ENCODE data around the gene RAP1GAP. TPM values are rescaled to one million over a fixed set of nuclear protein-coding genes. Genes with fewer than 3 reads are reported as not detected.

The RAP1GAP gene
- total RNA-seq, 4 donors from 2014 or later = 0.33 to 0.83 (median 0.56) TPM

DNA sequence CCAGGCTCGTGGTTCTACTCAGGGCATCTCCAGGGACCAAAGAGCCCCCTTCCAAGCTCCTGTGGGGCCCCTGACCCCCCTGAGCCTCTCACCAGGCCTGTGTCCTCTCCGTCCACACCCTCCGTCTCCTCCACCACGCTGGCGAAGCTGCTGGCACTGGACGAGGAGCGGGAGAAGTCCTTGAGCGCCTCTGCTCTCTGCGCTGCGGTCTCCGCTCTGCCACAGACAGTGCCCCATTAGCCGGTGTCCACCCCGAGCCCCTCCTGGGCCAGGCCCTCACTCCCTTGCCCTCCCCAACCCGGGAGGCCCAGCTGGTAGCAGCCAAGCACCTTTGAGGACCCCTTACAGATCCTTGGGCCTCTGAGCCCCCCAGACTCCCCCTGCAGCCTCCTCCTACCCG lies 69.8 kb downstream of the RAP1GAP start:
- Histone ChIP-seq H3K9me3 (no peaks in the 10 kb centered on the region), H3K27ac (replicated peaks in 1 of 4) (no peak overlapping the region), H3K27me3 (peaks cover 0 to 78% (median 0%) of the 10 kb centered on the region in 4 donors), H3K4me3 (no peak overlapping the region), H3K36me3 (no peaks in the 10 kb centered on the region), H3K4me1 (no peaks in the 10 kb centered on the region)
- 84% methylated on average over 15 of the region's 15 CpGs for WGBS
- DNase-seq (ENCODE audit: extremely low spot score) = no peak
- intact Hi-C loops (cut with DNase I) = no loop called here
- TF ChIP-seq, protein P1, sequence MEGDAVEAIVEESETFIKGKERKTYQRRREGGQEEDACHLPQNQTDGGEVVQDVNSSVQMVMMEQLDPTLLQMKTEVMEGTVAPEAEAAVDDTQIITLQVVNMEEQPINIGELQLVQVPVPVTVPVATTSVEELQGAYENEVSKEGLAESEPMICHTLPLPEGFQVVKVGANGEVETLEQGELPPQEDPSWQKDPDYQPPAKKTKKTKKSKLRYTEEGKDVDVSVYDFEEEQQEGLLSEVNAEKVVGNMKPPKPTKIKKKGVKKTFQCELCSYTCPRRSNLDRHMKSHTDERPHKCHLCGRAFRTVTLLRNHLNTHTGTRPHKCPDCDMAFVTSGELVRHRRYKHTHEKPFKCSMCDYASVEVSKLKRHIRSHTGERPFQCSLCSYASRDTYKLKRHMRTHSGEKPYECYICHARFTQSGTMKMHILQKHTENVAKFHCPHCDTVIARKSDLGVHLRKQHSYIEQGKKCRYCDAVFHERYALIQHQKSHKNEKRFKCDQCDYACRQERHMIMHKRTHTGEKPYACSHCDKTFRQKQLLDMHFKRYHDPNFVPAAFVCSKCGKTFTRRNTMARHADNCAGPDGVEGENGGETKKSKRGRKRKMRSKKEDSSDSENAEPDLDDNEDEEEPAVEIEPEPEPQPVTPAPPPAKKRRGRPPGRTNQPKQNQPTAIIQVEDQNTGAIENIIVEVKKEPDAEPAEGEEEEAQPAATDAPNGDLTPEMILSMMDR (IDR thresholded peaks at IDR 0.05) = no peak
- no peak for TF ChIP-seq EP300 (IDR thresholded peaks at IDR 0.05)
- no peak for TF ChIP-seq POLR2A (IDR thresholded peaks at IDR 0.05; ENCODE audit: low read depth)
- TF ChIP-seq POLR2AphosphoS5 (IDR thresholded peaks at IDR 0.05) = no peak

DNA sequence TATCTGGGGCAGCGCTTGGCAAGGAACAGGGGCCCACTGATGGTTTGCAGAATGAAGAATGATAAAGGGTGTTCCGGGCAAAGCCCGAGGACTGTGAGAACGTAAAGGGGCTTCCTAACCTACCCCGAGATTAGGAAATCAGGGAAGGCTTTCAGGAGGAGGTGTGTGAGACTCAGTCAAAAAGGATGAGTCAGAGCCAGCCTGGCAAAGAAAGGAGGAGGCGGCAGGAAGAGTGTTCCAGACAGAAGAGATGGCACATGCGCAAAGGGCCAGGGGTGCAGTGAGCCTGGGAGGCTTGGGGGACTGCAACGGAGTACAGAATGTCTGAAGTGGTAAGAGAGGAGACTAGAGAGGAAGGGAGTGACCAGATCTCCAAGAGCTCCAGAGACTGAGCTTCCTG lies 70.3 kb downstream of the RAP1GAP start:
- Histone ChIP-seq H3K4me1 (no peaks in the 10 kb centered on the region), H3K27me3 (peaks cover 0 to 83% (median 0%) of the 10 kb centered on the region in 4 donors), H3K27ac (replicated peaks in 1 of 4) (no peak overlapping the region), H3K36me3 (no peaks in the 10 kb centered on the region), H3K4me3 (no peak overlapping the region), H3K9me3 (no peaks in the 10 kb centered on the region)
- intact Hi-C loops (cut with DNase I) = no loop called here
- TF ChIP-seq EP300 (IDR thresholded peaks at IDR 0.05) = no peak
- TF ChIP-seq POLR2A (IDR thresholded peaks at IDR 0.05; ENCODE audit: low read depth) = no peak
- TF ChIP-seq POLR2AphosphoS5 (IDR thresholded peaks at IDR 0.05) = no peak
- TF ChIP-seq, protein P1 (IDR thresholded peaks at IDR 0.05) = no peak
- no peak for DNase-seq (ENCODE audit: extremely low spot score)
- 82% methylated on average over 8 of the region's 8 CpGs for WGBS

DNA sequence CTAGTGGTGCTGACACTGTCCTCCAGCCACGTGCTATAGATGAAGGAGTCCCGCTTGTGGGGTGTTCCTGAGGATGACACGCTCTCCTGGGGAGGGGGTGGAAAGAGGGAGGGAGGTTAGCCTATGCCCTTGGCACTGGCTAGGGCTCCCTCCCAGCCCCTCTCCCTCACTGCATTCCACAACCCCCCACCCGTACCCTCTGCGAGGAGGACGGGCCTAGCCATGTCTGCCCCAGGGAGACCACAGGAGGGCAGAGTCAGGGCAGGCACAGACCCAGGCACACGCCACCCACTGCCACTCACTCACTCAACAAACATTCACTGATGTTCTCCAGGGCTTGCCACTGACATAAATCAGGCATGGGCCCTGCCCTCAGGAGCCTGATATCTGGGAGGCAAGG lies 70.7 kb downstream of the RAP1GAP start:
- H3K9me3 ChIP-seq = no peaks in the 10 kb centered on the region
- no peaks in the 10 kb centered on the region for H3K36me3 ChIP-seq
- no peak overlapping the region for H3K27ac ChIP-seq (replicated peaks in 1 of 4)
- intact Hi-C loops (cut with DNase I) = no loop called here
- H3K4me1 ChIP-seq = no peaks in the 10 kb centered on the region
- WGBS = 73% methylated on average over 6 of the region's 7 CpGs
- no peak for DNase-seq (ENCODE audit: extremely low spot score)
- TF ChIP-seq POLR2A (IDR thresholded peaks at IDR 0.05; ENCODE audit: low read depth) (no peak), EP300 (IDR thresholded peaks at IDR 0.05) (no peak), POLR2AphosphoS5 (IDR thresholded peaks at IDR 0.05) (no peak)
- TF ChIP-seq, protein P1 (IDR thresholded peaks at IDR 0.05) = no peak
- H3K27me3 ChIP-seq = peaks cover 0 to 85% (median 0%) of the 10 kb centered on the region in 4 donors
- H3K4me3 ChIP-seq = no peak overlapping the region

DNA sequence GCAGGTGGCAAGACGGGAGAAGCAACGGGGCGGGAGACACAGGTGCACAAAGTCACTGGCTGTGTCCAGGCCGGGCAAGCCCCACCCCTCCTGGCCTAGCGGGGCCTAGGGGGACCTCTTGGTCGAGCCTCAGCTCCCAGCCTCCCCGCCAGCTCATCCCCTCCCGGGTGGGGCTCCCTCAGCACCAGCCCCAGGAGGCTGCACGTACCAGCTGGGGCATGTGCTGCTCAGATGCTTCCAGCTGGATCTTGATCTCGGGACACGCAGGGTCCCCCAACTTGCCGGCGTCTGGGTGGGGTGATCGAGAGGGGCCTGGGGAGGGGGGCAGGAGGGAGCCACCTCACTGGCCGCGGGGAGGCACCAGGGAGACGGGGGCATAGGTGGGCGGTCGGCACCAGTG lies 71.4 kb downstream of the RAP1GAP start:
- intact Hi-C loops (cut with DNase I) = no loop called here
- H3K4me3 ChIP-seq = no peak overlapping the region
- no peaks in the 10 kb centered on the region for H3K36me3 ChIP-seq
- H3K27me3 ChIP-seq = peaks cover 0 to 85% (median 0%) of the 10 kb centered on the region in 4 donors
- DNase-seq (ENCODE audit: extremely low spot score) = no peak
- no peak overlapping the region for H3K27ac ChIP-seq (replicated peaks in 1 of 4)
- no peaks in the 10 kb centered on the region for H3K9me3 ChIP-seq
- TF ChIP-seq, protein P1 (IDR thresholded peaks at IDR 0.05) = no peak
- TF ChIP-seq POLR2A (IDR thresholded peaks at IDR 0.05; ENCODE audit: low read depth) = no peak
- no peak for TF ChIP-seq EP300 (IDR thresholded peaks at IDR 0.05)
- no peak for TF ChIP-seq POLR2AphosphoS5 (IDR thresholded peaks at IDR 0.05)
- no peaks in the 10 kb centered on the region for H3K4me1 ChIP-seq
- WGBS = 75% methylated on average over 4 of the region's 19 CpGs

DNA sequence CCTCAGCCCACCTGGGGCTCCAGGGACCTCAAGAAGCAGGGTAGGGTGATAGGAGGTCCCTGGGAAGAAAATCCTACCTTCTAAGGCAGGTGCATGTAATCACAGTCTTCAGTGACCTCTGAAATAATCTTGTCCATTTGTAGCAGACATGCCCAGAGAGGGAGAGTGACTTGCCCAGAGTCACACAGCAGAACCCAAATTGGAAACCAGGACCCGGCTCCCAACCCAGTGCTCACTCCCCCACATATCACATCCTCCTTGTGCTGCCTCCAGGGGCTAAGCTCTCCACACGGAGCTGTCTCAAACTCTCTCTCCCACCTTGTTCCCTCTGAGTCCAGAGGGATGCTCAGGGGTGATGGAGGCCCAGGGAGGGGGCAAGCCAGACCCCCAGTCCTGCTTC lies 72.5 kb downstream of the RAP1GAP start:
- Histone ChIP-seq H3K36me3 (no peaks in the 10 kb centered on the region), H3K4me3 (no peak overlapping the region), H3K4me1 (no peaks in the 10 kb centered on the region), H3K9me3 (no peaks in the 10 kb centered on the region), H3K27ac (replicated peaks in 1 of 4) (no peak overlapping the region), H3K27me3 (peaks cover 0 to 85% (median 0%) of the 10 kb centered on the region in 4 donors)
- DNase-seq (ENCODE audit: extremely low spot score) = no peak
- TF ChIP-seq EP300 (IDR thresholded peaks at IDR 0.05) = no peak
- TF ChIP-seq POLR2AphosphoS5 (IDR thresholded peaks at IDR 0.05) = no peak
- TF ChIP-seq, protein P1 (IDR thresholded peaks at IDR 0.05) = no peak
- TF ChIP-seq POLR2A (IDR thresholded peaks at IDR 0.05; ENCODE audit: low read depth) = no peak
- 90% methylated on average over 2 of the region's 2 CpGs for WGBS
- intact Hi-C loops (cut with DNase I) = no loop called here

All from esophagus muscularis mucosa (tissue), 4 donors.